ENCODE results near the gene KCNJ8.

- TF ChIP-seq, protein P1, sequence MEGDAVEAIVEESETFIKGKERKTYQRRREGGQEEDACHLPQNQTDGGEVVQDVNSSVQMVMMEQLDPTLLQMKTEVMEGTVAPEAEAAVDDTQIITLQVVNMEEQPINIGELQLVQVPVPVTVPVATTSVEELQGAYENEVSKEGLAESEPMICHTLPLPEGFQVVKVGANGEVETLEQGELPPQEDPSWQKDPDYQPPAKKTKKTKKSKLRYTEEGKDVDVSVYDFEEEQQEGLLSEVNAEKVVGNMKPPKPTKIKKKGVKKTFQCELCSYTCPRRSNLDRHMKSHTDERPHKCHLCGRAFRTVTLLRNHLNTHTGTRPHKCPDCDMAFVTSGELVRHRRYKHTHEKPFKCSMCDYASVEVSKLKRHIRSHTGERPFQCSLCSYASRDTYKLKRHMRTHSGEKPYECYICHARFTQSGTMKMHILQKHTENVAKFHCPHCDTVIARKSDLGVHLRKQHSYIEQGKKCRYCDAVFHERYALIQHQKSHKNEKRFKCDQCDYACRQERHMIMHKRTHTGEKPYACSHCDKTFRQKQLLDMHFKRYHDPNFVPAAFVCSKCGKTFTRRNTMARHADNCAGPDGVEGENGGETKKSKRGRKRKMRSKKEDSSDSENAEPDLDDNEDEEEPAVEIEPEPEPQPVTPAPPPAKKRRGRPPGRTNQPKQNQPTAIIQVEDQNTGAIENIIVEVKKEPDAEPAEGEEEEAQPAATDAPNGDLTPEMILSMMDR (IDR thresholded peaks at IDR 0.05 in 4 of 5, conservative IDR thresholded peaks at IDR 0.05 in 1 of 5), result no peak
- no peak for TF ChIP-seq POLR2A (IDR thresholded peaks at IDR 0.05)
Measured at GRCh38 chr12:21757735-21758134, 16.8 kb downstream of the KCNJ8 start.

Data from gastrocnemius medialis (tissue), 4 donors.